ENCODE results near the gene LAMB1. TPM values are rescaled to one million over a fixed set of nuclear protein-coding genes. Genes with fewer than 3 reads are reported as not detected.

The LAMB1 gene
- total RNA-seq, 1 experiment from 2014 or later, result 431 TPM

GRCh38 chr7:107932805-107933204 is 70.2 kb downstream of the LAMB1 start:
- intact Hi-C loops (cut with micrococcal nuclease; ENCODE audit: unreplicated experiment), result no loop called here
- no peak overlapping the region for H3K4me3 Mint-ChIP-seq (ENCODE audit: unreplicated experiment)
- DNase-seq, result no peak
- H3K4me1 Mint-ChIP-seq (ENCODE audit: low read depth, unreplicated experiment), result peaks cover 16% of the 10 kb centered on the region
- no peak overlapping the region for H3K27ac Mint-ChIP-seq (ENCODE audit: unreplicated experiment)
- Histone ChIP-seq H3K27me3 (replicated peaks; ENCODE audit: control insufficient read depth, insufficient read depth, low read length) (no peaks in the 10 kb centered on the region), H3K9me3 (no peaks in the 10 kb centered on the region), H3K4me1 (peaks cover 3% of the 10 kb centered on the region; the same call in 1 of the 2 replicates), H3K36me3 (ENCODE audit: control insufficient read depth, insufficient read depth, low read length) (peaks cover 2% of the 10 kb centered on the region; the same call in 1 of the 2 replicates), H3K4me3 (ENCODE audit: low read depth, low read length) (no peak overlapping the region)
- no peaks in the 10 kb centered on the region for H3K9me3 Mint-ChIP-seq (ENCODE audit: unreplicated experiment)
- H3K36me3 Mint-ChIP-seq (ENCODE audit: insufficient read depth, unreplicated experiment), result peaks cover 97% of the 10 kb centered on the region
- TF ChIP-seq CTCF (IDR thresholded peaks at IDR 0.05; ENCODE audit: insufficient read depth in 1 of 2, low read depth in 1 of 2, low read length in 1 of 2, severe bottlenecking in 1 of 2, unreplicated experiment in 1 of 2), result no peak
- no TSS peak for BruUV-seq (replicated peaks)
- ChIA-PET POLR2A (no interaction called here), CTCF (no interaction called here)
- H3K27me3 Mint-ChIP-seq (ENCODE audit: insufficient read depth, unreplicated experiment), result no peaks in the 10 kb centered on the region

DNA sequence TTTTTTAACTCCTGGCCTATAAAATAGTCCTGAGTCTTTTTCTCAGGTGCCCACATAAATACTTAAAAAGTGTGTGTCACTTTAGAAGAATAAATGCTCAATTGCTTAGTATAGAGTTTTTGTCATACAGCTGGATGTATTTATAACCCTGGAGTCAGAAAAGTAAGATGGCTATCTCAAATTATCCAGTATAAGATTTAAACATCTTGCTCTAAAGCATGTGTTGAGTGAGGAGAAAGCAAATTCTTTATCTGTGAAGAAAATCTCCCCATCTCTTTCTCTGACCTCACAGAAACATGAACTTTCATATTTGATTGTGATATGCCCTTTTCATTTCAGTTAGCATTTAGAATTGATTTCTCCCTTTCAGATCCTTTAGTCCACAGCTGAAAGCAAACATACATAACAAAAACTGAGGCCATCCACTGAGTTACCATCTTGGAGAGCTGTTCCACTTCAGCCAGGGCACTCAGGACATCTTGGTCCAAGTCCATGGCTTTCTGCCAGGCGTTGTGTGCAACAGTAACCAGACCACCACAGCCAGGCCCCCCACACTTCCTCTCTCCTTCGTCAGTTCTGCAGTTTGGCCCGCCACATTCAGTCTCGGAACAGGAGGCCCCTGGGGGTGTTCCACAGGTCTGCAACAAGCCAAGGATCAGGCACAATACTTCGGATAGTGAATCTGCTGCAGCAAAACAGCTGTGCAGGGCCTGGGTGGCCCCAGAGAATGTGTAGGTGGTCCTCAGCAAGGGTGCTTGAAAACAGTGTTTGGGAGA is 71.0 kb downstream of the LAMB1 start:
- peaks cover 2% of the 10 kb centered on the region; the same call in 1 of the 2 replicates for H3K36me3 ChIP-seq (ENCODE audit: control insufficient read depth, insufficient read depth, low read length)
- DNase-seq, result no peak
- no peak overlapping the region for H3K4me3 Mint-ChIP-seq (ENCODE audit: unreplicated experiment)
- H3K27ac Mint-ChIP-seq (ENCODE audit: unreplicated experiment), result peak overlapping the region; percentile 54
- BruUV-seq (replicated peaks), result no TSS peak
- no peaks in the 10 kb centered on the region for H3K9me3 Mint-ChIP-seq (ENCODE audit: unreplicated experiment)
- intact Hi-C loops (cut with micrococcal nuclease; ENCODE audit: unreplicated experiment), result no loop called here
- H3K9me3 ChIP-seq, result no peaks in the 10 kb centered on the region
- ChIA-PET POLR2A (no interaction called here), CTCF (no interaction called here)
- peaks cover 3% of the 10 kb centered on the region; the same call in 1 of the 2 replicates for H3K4me1 ChIP-seq
- H3K27me3 Mint-ChIP-seq (ENCODE audit: insufficient read depth, unreplicated experiment), result no peaks in the 10 kb centered on the region
- H3K4me3 ChIP-seq (ENCODE audit: low read depth, low read length), result no peak overlapping the region
- peaks cover 97% of the 10 kb centered on the region for H3K36me3 Mint-ChIP-seq (ENCODE audit: insufficient read depth, unreplicated experiment)
- H3K27me3 ChIP-seq (replicated peaks; ENCODE audit: control insufficient read depth, insufficient read depth, low read length), result no peaks in the 10 kb centered on the region
- H3K4me1 Mint-ChIP-seq (ENCODE audit: low read depth, unreplicated experiment), result peaks cover 16% of the 10 kb centered on the region
- TF ChIP-seq CTCF (IDR thresholded peaks at IDR 0.05; ENCODE audit: insufficient read depth in 1 of 2, low read depth in 1 of 2, low read length in 1 of 2, severe bottlenecking in 1 of 2, unreplicated experiment in 1 of 2), result no peak

- no peak overlapping the region for H3K27ac Mint-ChIP-seq (ENCODE audit: unreplicated experiment)
- no peak for DNase-seq
- H3K9me3 Mint-ChIP-seq (ENCODE audit: unreplicated experiment), result no peaks in the 10 kb centered on the region
- H3K36me3 ChIP-seq (ENCODE audit: control insufficient read depth, insufficient read depth, low read length), result peaks cover 3% of the 10 kb centered on the region; the same call in 1 of the 2 replicates
- POLR2A ChIA-PET, result no interaction called here
- no peaks in the 10 kb centered on the region for H3K27me3 Mint-ChIP-seq (ENCODE audit: insufficient read depth, unreplicated experiment)
- intact Hi-C loops (cut with micrococcal nuclease; ENCODE audit: unreplicated experiment), result no loop called here
- H3K4me3 ChIP-seq (ENCODE audit: low read depth, low read length), result no peak overlapping the region
- peaks cover 98% of the 10 kb centered on the region for H3K36me3 Mint-ChIP-seq (ENCODE audit: insufficient read depth, unreplicated experiment)
- no peak for TF ChIP-seq CTCF (IDR thresholded peaks at IDR 0.05; ENCODE audit: insufficient read depth in 1 of 2, low read depth in 1 of 2, low read length in 1 of 2, severe bottlenecking in 1 of 2, unreplicated experiment in 1 of 2)
- BruUV-seq (replicated peaks), result no TSS peak
- no peak overlapping the region for H3K4me3 Mint-ChIP-seq (ENCODE audit: unreplicated experiment)
- CTCF ChIA-PET, result no interaction called here
- no peaks in the 10 kb centered on the region for H3K27me3 ChIP-seq (replicated peaks; ENCODE audit: control insufficient read depth, insufficient read depth, low read length)
- no peaks in the 10 kb centered on the region for H3K4me1 ChIP-seq
- no peaks in the 10 kb centered on the region for H3K9me3 ChIP-seq
- H3K4me1 Mint-ChIP-seq (ENCODE audit: low read depth, unreplicated experiment), result no peaks in the 10 kb centered on the region
These were observed 76.5 kb downstream of the LAMB1 start for GRCh38 chr7:107926481-107926880.

All from Caco-2 (cell line).